NT2/D1 (cell line): ENCODE measurements around the gene ITGB2.

Source experiments
- SUZ12 ChIP-seq: IDR thresholded peaks from 2 replicates; pipeline ENCODE4 v1.6.1; 2011; ENCODE audit not compliant: insufficient read length, insufficient read depth; ENCODE audit errors: extremely low read depth
- YY1 ChIP-seq: IDR thresholded peaks from 2 replicates; pipeline ENCODE4 v1.6.1; 2011; ENCODE audit not compliant: insufficient read length, insufficient read depth
- ZNF274 ChIP-seq: IDR thresholded peaks from 2 replicates; pipeline ENCODE4 v1.6.1; 2011; ENCODE audit warnings: mild to moderate bottlenecking, low read depth, low read length

- no peak for TF ChIP-seq ZNF274
- no peak for TF ChIP-seq YY1
- no peak for TF ChIP-seq SUZ12
Measured at GRCh38 chr21:44867464-44867863, 53.2 kb downstream of the ITGB2 start.
